Amygdala (tissue), 56 donors: ENCODE results near the gene ILK.

Experiments
- DNase-seq, 56 donors: peaks; one replicate each; lab custom pipeline; 2025; lab: John Stamatoyannopoulos, UW

The ILK gene

GRCh38 chr11:6571434-6572008 lies 32.1 kb upstream of the ILK start:
- DNase-seq = no peak

GRCh38 chr11:6572215-6572614 lies 31.4 kb upstream of the ILK start:
- DNase-seq = no peak

- no peak for DNase-seq
Observed at GRCh38 chr11:6574816-6575715, 28.5 kb upstream of the ILK start.

- peak in 54 of 56 donors; percentile 27 to 95 (median 77) for DNase-seq
Observed at GRCh38 chr11:6576471-6577373, 26.9 kb upstream of the ILK start.

GRCh38 chr11:6578134-6578533 lies 25.4 kb upstream of the ILK start:
- no peak for DNase-seq

GRCh38 chr11:6579681-6580080 lies 23.9 kb upstream of the ILK start:
- peak in 8 of 56 donors; percentile 15 to 44 (median 32) for DNase-seq

GRCh38 chr11:6583584-6583983 lies 20.0 kb upstream of the ILK start:
- DNase-seq = no peak

- DNase-seq = no peak
Observed at GRCh38 chr11:6584528-6584927, 19.0 kb upstream of the ILK start.

GRCh38 chr11:6586434-6587359 lies 16.9 kb upstream of the ILK start:
- peak in 17 of 56 donors; percentile 26 to 64 (median 53) for DNase-seq

- peak in 25 of 56 donors; percentile 17 to 80 (median 51) for DNase-seq
Observed at GRCh38 chr11:6587360-6587953, 16.1 kb upstream of the ILK start.

- DNase-seq = no peak
Observed at GRCh38 chr11:6588018-6588417, 15.6 kb upstream of the ILK start.

- no peak for DNase-seq
Observed at GRCh38 chr11:6594142-6594768, 9.3 kb upstream of the ILK start.

- DNase-seq = peak in 15 of 56 donors; percentile 10 to 73 (median 35)
Observed at GRCh38 chr11:6596239-6596877, 7.2 kb upstream of the ILK start.

GRCh38 chr11:6598555-6598954 lies 5.0 kb upstream of the ILK start:
- DNase-seq = no peak

- DNase-seq = no peak
Observed at GRCh38 chr11:6599449-6599848, 4.1 kb upstream of the ILK start.

- no peak for DNase-seq
Observed at GRCh38 chr11:6599881-6600390, 3.6 kb upstream of the ILK start.

- no peak for DNase-seq
Observed at GRCh38 chr11:6601041-6601461, 2.5 kb upstream of the ILK start.
